ENCODE measurements around the gene IGFBP3.

The IGFBP3 gene

DNA sequence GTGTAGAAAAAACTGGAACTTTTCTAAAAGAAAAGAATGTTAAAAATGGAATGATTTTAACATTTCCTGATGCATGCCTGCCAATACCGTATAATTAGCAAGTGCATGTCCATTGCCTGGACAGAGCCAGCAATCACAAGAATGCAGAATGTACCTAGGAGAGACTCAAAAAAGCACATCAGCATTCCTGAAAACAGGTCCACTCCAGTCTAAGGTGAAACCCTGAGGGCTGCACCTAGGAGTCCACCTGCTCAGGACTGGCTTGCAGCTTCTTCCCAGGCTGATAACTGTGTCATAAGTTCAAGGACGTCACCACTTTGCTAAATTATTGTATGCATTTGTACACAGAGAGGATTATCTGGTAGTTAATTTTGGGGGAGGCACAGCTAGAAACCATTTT, 53.6 kb downstream of the IGFBP3 start:
- DNase-seq, result no peak

DNA sequence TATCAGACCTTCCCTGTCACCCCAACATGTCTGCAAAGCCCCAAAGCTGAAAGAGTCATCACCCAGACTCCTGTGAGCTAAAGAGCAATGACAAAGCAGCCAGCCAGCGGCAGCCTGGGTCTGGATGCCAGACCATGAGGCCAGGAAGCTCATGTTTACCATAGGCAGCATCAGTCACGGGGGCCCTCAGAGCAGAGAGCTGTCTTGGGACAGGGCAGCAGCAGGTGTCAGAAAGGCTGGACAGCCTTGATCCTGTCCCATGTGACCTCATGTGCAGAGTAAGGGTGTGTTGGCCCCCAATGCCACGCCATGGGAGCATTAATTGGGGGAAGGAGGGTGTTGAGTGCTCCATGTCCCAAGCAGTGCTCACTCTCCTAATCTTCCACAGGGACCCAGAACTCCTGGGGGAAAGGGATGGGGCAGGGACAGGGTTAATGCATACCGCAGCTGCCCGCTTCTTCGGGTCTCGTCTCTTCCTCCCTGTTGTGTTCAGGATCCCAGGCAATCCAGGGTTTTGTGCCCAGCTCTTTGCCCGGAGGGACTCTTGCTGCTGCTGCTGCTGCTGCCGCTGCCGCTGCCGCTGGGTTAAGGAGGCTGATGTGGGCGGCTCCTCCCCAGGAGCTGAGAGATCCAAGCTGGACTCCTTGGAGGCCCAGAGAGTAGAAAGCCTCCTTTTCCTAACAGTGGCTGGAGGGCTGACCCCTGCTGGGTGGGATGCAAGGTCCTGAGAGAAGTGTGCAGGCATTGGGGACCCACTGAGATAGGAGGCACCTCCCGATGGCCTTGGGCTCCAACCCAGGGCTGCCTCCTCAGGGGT, 55.3 kb downstream of the IGFBP3 start:
- DNase-seq, result no peak

DNA sequence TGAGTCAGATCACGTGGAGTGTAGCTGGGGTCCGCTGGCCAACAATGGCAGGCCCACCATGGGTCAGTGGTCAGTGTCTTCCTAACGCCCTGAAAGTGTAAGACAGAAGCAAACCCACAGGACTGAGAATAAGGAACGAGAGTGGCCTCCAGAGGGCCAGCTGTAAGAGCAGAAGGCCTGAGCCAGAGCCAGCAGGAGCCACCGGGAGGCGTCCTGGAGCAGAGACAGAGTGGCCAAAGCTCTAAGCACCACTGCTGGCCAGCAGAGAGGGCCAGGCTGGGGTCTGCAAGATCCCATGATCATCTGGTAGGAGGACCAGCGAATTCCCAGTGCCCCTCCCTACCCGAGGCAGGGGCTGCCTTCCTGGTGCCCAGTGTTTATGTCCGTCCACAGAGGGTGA, 57.4 kb downstream of the IGFBP3 start:
- no peak for DNase-seq

Data from activated CD4-positive, alpha-beta T cell treated with anti-CD3 and anti-CD28 coated beads for 48 hours (primary cell).